Epithelial cell of esophagus (primary cell): ENCODE data around the gene NAB1.
A peak's percentile ranks its signal among the peaks of the same experiment; 100 is the strongest.

Source experiments
- DNase-seq: peaks from one replicate; pipeline ENCODE4 v3.0.0; 2010; ENCODE audit warnings: low read depth
- H3K4me3 ChIP-seq: 2 replicates; pipeline ENCODE4 v1.5.1; 2011; ENCODE audit warnings: mild to moderate bottlenecking, low read length, control low read depth
- TF ChIP-seq, protein P1 (sequence below): IDR thresholded peaks from 2 replicates; pipeline ENCODE4 v1.5.1; 2011; ENCODE audit warnings: low read depth, mild to moderate bottlenecking, low read length, control low read depth, inconsistent platforms; ENCODE audit not compliant: insufficient read depth; ENCODE audit errors: missing control alignments

The NAB1 gene

DNA sequence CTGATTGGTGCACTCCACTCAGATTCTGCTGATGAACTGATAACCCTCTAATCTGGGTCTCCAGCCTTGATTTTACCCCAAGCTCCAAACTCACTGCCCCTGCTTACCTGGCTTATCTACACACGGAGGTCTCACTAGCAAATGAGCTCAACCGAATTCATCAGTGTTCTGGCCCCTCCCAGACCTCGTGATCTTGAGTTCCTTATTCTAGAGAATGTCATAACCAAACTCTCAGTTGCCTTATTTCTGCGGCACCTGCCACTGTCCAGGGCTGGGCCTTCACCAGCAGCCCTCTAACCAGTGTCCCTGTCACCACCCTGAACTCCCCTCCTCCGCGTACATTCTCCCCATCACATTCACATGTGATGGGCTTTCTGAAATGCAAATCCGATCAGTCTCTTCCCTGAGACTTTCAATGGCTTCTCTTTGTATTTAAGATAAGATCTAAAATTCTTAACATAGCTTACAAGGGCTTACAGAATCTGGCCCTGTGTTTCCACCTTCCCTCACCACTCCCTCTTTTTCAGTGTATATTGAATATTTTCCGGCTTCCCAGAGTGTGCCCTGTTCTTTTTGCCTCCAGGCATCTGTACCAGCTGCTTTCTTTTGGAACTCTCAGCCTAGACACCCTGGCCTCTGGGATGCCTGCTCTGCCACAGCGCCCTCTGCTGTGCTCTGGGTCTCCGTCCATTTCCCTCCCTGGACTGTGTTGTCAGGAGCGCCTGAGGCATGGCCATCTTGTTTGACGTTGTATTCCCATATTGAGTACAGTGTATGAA, 31.1 kb downstream of the NAB1 start:
- peak; percentile 77 for DNase-seq
- TF ChIP-seq, protein P1, sequence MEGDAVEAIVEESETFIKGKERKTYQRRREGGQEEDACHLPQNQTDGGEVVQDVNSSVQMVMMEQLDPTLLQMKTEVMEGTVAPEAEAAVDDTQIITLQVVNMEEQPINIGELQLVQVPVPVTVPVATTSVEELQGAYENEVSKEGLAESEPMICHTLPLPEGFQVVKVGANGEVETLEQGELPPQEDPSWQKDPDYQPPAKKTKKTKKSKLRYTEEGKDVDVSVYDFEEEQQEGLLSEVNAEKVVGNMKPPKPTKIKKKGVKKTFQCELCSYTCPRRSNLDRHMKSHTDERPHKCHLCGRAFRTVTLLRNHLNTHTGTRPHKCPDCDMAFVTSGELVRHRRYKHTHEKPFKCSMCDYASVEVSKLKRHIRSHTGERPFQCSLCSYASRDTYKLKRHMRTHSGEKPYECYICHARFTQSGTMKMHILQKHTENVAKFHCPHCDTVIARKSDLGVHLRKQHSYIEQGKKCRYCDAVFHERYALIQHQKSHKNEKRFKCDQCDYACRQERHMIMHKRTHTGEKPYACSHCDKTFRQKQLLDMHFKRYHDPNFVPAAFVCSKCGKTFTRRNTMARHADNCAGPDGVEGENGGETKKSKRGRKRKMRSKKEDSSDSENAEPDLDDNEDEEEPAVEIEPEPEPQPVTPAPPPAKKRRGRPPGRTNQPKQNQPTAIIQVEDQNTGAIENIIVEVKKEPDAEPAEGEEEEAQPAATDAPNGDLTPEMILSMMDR: peak; percentile 70
- no peak overlapping the region for H3K4me3 ChIP-seq

DNA sequence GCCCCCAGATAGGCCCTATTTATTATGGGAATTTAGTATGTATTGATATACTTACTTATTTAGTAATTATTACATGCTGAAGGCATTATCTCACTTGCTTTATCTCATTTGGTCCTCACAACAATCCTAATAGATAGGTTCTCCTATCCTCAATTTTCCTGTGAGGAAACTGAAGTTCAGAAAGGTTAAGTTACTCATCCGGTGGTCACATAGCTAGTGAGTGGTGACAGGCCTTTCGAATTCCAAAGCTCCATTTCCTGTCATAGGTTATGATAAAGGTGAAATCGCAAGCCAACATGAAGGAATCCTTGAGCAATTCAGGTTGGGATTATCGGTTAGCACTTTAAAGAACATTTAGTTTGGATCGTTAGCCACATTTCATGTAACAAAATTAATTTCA, 33.3 kb downstream of the NAB1 start:
- H3K4me3 ChIP-seq: no peak overlapping the region
- TF ChIP-seq, protein P1: no peak
- DNase-seq: peak; percentile 30

DNA sequence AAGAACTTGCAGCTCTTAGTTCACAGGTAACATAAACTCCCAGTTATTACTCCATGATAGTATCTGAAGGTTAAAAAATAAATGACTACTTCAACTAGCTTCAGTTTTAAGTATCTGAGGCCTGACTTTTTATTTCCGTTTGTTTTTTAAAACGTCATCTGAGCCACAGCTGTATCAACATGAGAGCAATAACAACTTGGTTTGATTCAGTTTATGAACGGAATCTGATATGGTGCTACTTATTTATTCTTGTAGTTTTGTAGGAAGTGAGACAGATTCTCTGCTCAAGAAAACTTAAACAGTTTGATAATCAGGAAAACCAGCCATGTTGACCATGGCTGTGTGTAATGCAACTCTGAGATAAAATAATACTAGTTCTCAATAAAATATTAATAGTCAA, 34.9 kb downstream of the NAB1 start:
- no peak for DNase-seq
- H3K4me3 ChIP-seq: no peak overlapping the region
- TF ChIP-seq, protein P1: no peak

DNA sequence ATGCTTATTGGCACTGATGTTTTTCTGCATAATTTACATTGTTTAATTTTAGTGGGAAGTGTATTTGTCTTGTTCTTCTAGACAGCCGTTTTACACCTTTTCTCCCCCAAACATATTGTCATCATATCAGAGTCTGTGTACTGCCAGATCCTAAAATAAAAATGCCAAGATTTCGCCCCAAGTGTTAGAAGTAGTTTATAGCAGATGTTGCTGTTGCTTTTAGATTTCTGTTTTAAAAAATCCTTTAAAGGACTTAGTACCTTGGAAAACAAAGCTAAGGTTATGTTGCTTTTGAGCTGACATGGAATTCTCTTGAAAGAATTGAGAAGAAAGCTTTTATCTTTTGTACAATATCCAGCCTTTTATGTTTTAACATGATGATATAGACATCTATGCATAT, 36.0 kb downstream of the NAB1 start:
- DNase-seq: no peak
- TF ChIP-seq, protein P1: no peak
- no peak overlapping the region for H3K4me3 ChIP-seq

DNA sequence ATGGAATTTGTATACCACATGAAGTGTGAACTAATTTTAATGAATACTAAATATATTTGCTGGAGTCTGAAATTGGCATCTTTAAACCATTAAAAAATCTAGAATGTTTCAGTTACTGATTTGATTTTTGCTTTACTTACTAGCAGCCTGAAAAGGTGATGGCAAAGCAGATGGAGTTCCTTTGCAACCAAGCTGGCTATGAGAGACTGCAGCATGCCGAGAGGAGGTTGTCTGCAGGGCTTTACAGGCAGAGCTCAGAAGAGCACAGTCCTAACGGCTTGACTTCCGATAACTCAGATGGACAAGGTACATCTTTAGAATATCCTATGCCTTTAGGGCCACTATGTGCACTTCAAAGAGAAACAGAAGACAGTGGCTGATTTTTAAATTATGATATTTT, 36.5 kb downstream of the NAB1 start:
- DNase-seq: no peak
- no peak overlapping the region for H3K4me3 ChIP-seq
- TF ChIP-seq, protein P1: no peak

DNA sequence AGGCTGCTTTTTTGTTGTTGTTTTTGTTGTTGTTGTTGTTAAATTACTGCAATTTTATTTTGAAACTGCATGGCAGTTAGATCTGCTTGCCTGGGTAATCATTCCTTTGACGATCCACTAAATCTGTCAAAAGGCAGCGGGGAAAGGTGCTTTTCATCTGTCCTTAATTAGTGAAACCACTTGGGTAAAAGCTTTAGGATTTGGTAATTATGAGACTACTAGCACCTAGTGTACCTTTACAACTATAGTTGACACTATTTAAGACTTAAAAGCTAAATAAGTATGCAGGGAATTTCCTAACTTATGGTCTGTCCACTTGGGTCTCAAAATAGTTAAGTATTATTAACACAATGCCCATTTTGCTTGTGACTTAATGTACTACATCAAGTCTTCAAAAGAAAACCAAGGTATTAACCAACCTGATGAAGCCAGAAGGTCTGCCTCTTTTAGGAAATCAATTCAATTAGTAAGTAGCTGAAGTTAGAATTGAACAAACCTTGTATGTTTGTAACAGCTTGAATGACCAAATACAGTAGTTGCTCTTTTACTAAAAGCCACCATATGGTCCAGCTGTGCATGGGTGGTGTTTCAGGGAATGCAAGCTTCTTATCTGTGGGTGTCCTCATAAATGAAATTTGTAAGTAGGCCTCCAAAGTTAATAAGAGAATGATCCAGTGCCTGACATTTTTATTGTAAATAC, 44.8 kb downstream of the NAB1 start:
- no peak overlapping the region for H3K4me3 ChIP-seq
- DNase-seq: no peak
- TF ChIP-seq, protein P1: no peak
